NCI-H446 treated with DMSO at 0.1 percent for 48 hours (cell line): Measurements from ENCODE around the gene NCKAP5.

Experiments used
- DNase-seq: peaks from one replicate; lab custom pipeline; 2025; lab: John Stamatoyannopoulos, UW

Gene NCKAP5

DNA sequence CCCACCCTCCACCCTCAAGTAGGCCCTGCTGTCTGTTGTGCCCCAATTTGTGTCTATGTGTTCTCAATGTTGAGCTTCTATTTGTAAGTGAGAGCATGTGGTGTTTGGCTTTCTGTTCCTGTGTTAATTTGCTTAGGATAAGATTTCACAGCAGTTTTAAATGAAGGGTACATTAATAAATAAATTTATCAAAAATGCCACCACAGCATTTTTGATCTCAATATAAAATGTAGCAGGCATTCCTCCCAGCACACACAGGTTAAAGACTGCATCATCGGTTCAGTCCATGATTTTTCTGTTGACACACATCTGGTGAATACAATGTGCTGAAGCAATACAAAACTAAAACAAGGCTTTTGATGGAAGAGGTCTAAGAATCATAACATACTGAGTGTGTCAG is 486.2 kb downstream of the NCKAP5 start:
- DNase-seq: no peak

DNA sequence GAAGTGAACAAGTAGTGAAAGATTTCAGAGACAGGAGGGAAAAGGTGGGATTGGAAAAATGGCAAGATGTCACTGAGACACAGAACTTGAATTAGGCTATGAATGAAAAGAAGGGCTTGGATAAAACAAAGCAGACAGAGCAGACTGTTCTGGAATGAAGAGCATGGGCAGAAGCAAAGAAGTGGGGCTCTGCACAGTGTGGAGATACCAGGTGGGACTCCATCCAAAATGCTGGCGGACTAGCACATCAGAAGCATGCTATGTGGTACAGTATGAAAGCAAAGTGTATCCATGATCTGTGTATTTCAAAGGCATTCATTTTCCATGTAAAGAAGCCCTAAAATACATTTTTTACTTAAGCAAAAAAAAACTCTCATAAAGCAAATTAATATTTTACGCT is 487.4 kb downstream of the NCKAP5 start:
- no peak for DNase-seq

DNA sequence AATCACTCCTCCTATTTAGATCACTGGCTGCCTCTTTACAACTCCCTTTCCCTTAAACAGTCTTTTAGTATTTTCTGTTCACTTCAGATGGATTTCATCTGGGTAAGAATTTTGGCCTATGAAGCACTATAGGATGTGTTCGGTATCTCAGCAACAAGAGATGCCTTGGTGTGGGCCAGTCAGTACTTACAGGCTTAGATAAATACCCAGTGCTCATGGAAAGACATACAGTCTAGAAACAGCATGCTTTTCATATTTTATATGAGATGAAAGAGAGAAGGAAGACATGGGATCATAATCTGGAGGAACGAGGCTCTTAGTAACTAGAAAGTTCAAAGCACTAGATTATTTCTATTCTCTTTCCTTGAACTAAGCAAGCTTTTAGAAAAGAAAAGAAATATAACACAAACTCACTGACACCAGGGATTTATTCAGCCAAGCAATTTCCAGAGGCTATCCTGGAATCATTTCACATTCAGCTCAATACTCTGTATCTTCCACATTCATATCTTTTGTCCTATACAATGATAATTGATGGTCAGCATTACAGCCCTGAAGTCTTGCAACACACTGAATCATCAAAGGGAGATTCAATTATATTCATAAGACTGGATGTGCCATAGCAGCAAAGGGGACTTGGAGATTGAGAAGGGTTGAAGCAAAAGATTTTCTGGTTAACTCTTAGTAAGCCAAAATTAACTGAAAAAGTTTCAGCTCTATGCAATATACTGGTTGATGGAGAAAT is 489.4 kb downstream of the NCKAP5 start:
- no peak for DNase-seq

DNA sequence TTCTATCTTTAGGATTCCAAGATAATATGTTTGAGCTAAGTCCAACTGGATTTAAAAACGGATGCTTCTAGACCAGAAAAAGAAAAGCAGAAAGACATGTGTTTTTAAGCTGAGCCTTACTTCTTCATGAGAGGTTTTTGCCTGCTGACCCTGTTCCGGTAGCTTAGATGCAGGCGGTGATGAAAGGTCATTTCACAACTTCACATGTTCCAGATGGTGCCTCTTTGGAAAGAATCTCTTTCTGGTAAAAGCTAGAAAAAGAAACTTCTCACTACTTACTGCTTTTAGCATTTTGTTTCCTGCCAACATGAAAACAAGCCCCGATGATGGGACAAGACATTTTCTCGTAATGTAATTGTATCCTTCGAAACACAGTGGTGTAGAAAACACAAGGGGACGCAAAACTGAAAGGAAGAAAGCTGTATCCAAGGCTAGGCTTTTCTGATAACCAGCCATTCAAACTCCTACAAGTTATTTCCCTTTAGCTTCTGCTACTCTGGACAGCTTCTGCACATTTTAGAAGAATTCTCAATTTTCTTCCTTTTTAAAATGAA is 490.9 kb downstream of the NCKAP5 start:
- no peak for DNase-seq

DNA sequence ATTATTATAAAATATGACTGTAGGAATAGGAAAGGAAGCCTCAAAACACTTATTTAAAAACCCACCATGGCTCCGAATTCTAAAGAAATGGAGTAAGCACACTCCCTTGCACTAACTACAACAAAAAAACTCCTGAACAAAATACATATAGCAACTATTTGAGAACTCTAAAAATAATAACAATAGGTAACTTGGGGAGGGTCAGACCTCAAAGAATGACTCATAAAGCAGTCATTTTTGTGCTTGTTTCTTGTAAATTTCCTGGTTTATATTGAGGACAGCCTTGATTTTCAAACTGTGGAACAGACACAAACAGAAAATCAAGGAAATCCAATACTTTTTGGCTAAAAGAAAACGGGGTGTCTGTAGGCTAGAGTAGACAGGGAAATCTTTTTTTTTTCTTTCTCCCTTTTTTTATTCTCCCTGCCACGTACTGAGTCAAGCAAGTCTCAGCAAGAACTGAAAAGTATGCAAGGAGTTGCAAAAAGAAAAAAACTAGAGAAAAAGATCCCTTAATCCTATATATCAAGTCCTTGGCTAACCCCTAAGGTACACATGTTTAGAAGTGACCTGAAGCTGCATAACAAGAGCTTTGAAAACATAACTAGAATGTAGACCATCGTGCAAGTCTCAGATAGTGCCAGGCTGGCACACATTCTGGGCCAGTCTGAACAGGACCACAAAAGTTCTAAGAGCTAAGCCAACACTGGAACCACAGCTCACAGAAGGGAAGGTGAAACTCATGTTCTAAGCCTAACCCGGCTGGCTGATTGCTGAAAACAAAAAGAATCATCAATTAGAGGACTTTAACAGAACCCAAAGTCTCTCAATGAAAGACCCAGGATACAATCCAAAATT is 495.2 kb downstream of the NCKAP5 start:
- no peak for DNase-seq

DNA sequence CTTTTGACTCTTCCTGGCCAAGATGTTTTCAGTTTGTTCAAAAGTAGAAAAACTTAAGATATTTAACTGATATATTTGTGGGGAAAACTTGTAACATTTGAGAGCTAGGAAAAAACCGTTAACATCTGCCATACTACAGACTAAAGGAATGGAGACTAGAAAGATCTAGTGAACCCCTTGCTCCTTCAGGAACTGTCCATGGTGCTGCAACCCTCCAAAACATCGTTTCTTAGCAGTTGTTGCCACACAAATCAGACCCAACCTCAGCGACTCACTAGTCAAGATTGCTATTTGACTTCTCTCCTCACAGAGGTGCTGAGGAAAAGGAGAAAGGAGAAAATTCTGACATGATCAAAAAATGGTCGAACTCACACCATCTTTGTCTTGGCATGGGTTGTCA is 504.5 kb downstream of the NCKAP5 start:
- DNase-seq: no peak

DNA sequence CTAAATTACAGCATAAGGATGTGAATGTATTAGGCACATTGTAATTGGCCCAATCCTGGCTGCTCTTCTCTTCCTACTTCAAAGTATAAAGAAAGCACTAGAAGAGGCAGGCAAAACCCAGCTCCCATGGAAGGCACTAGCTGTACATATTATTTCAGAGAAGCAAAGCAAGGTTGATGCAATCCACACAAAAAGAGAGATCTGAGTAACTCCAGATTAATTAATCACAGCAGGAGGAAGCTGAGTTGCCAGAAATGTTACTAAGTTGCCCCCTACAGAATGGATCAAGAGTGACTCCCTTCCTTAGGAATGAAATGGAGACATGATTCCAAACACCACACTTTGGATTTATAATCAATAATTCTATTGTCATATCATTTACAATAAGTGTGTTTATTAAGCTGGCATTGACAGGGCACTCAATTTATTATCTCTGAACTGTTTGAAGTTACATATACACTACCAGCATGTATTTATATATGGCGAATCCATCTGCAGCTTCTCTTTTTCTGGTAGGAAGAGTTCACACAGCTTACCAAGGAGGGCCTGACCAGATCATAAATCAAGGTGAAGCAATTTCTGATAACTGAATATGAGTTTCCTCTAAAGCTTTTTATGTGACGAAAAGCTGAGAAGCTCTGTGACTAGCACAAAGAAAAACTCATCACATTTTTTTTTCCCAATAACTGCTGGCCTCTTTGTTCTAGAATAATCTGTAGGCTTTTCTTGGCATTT is 505.2 kb downstream of the NCKAP5 start:
- no peak for DNase-seq

DNA sequence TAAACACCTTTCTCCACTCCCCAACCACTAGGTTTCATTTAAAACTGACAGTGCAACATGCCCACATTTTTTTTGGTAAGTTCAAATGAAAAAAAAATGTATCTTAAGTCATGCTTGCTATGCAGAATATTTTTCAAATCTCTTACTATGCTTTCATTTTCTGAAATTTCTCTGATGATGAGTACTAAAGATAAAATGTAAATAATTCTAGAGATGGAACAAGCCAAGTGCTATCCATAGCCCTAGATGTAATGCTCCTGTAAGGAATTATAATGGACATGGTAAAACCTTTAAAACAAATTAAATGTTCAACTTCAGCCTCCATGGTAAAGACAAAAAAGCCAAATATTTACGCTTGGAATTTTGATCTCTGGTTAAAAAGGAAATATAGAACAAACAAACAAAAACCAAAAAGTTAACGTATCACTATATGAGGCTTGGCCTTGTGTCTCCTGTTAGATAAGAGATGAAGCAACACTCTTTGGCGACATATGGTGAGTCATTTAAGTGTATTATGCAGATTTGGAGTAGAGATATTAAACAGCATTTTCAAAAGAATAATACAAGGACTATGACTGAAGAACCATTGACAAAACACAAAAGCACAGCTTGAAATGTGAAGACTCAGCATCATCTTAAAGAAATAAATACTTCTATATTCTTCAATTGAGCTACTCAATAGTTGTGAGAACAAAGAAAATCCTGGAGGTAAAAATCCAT is 506.2 kb downstream of the NCKAP5 start:
- no peak for DNase-seq

DNA sequence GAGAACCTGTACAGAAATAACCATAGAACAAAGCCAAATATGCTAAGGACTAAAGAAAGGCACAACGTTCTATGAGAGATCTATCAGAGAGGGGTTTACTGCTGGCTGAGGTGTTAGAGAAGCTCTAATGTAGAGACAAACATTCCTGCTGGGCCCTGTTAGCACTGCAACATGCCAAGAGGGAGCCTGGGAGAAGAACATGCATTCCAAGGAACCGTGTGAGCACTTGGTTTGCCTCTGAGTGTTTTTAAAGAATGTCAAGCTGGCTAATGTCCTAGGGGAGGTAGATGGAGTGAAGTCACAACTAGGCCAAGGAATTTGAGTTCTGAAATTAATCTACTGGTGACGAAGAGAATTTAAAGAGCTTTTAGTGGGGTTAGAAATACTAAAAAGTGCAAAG is 514.0 kb downstream of the NCKAP5 start:
- no peak for DNase-seq

DNA sequence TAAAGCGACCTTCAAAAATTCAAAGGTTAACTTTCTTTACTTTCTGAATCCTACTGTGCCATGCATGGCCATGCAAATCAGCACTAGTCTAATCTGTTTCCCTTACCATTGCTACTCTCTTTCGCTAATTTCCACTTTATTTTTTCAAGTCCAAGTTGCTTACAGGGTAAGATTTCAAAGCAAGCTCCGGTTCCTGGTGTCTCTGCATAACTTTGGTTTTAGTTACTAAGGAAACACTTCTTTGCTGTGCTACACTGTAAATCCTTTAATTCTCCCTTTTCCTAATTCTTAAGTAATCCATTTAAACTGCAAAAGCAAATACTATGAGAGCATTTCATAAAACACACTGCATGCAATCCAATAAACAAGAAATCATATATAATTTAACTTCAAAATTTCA is 514.7 kb downstream of the NCKAP5 start:
- DNase-seq: no peak

DNA sequence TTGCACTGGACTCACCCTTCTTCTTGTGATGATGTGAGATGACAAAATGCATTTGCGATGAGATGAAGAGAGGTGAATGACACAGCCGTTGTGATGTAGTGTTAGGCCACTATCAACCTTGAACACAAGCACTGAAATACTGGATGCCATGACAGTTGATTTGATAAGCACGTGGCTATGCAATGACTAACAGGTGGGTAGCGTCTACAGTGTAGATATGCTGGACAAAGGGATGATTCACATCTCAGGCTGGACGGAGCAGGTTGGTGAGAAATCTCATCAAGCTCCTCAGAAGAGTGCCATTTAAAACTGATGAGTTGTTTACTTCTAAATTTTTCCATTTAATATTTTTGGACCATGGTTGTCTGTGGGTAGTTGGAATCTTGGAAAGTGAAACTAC is 522.5 kb downstream of the NCKAP5 start:
- no peak for DNase-seq

DNA sequence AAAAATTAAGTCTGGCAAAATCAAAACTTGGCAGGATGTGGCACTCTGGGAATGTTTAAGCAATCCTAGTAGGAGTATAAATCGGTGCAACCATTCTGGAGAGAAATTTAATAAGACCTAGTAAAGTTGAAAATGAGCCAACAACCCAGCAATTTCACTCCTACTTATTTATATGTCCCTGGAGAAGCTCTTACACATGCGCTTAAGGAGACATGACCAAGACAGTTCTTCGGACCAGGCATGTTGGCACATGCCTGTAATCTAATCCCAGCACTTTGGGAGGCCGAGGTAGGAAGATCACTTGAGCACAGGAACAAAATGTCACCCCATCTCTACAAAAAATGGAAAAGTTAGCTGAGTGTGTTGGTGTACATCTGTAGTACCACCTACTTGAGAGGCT is 523.7 kb downstream of the NCKAP5 start:
- DNase-seq: no peak

DNA sequence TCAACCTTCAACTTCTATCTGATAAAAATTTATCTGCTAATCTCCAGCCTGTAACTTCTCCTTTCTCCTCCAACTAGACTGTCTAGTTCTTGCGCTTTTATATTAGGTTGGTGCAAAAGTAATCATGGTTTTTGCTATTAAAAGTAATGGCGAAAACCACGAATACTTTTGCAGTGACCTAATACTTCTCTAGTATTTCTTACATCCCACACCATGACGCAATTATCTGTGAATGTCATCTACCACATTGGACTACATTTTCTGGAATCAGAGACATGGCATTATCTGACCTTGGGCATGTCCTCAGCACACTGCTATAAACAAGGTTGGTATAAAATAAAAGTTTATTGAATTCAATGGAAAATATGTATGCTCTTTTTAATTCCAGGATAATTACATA is 528.1 kb downstream of the NCKAP5 start:
- no peak for DNase-seq

DNA sequence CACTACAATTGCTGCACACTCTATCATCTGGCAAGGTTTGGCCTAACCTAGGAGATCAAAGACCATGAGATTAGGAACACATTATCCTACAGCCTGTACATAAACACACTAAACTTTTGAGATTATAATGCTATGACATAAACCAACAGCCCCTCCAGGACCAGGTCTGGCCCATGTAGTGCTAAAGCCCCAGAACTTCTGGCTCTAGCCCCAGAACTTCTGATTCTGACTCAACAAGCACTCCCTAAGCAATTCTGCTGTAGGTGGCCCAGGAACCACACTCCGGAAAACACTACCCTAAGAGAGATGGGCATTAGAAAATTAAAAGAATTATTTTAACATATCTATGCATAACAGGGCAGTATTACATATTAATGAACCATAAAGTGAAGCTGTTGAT is 528.7 kb downstream of the NCKAP5 start:
- DNase-seq: no peak

DNA sequence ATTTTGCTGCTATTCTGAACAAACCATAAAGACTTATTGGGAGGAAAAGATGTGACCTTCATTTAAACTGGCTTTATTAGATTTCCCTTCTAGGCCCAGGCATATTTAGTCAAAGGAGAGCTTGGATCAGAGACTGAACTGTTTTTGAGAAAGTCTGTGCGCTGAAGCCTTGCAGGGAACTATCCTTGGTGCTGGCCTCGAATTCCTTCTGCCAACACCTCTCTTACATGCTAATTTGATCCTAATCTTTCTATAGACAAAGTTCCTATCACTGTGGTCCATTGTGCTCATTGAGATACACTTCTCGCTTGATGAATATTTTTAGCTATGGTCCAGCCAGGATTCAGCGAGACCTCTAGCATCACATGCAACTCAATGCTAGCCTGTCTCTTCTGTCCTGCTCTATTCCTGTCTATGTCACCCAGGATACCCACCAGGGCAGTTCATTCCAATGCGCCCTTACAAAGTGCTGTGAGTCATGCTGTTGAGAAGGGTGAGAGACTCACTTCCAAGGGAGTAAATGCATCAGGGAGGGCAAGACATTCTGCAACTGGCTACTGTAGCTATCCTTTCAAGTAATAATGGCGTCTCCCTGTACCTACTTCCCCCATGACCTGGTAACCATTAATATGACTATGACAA is 541.6 kb downstream of the NCKAP5 start:
- DNase-seq: no peak

DNA sequence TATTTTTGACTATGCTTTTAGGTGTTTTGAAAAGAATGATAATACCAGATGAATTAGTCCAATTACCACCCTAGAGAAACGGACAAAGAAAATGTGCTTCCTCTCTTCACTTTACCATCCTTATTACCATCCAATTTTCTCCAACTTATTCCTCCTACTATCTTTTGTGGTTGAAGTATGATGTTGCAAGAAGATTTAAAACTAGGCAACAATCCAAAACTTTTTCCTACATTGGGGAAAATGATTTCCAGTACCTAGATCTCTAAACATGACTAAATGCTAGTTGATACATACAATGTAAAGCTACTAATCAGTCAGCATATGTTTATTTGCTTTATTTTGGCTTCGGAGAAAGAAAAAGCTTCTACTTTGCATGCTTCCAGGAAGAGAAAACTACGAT is 543.3 kb downstream of the NCKAP5 start:
- no peak for DNase-seq

DNA sequence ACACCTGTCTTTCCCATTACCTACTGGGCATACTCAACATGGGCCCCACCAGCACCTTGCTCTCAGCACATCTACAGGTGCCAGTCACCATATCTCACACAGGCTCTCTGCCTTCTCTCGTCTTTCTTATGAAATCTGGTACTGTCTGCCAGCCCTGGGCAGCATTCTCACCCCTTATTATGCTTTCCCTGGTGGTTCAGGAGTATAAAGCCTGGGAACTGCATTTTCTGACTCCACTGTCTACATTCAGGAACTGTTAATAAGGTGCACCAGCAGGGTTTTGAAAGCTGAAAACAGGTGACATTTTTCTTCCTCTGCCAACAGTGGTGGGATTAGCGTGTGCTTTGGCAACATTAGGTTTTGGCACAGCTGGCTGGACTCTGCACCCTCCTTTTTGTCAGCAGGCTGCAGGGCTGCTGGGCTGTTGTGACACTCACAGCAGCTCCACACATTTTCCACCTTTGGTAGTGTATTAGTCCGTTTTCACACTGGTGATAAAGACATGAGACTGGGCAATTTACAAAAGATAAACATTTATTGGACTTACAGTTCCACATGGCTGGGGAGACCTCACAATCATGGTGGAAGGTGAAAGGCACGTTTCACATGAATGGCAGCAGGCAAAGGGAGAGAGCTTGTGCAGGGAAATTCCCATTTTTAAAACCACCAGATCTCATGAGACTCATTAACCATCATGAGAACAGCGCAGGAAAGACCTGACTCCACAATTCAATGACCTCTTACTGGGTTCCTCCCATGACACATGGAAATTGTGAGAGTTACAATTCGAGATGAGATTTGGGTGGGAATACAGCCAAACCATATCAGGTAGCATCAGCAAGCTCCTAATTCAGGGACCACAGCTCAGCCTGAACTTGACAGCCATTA is 555.2 kb downstream of the NCKAP5 start:
- DNase-seq: no peak

DNA sequence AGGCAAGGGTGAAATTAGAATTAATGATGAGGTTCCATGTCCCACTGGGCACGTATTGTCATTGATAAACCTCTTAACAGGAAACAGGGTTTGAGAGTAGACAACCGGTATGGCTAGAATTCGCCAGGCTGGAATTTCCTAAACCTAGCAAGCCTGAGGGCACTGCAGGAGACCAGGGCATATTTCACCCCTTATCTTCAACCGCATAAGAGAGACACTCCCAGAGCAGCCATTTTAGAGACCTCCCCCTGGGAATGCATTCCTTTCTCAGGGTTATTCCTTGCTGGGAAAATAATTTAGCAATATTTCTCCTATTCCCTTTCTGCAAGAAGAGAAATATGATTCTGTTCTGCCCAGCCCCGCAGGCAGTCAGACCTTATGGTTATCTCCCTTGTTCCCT is 563.6 kb downstream of the NCKAP5 start:
- no peak for DNase-seq

DNA sequence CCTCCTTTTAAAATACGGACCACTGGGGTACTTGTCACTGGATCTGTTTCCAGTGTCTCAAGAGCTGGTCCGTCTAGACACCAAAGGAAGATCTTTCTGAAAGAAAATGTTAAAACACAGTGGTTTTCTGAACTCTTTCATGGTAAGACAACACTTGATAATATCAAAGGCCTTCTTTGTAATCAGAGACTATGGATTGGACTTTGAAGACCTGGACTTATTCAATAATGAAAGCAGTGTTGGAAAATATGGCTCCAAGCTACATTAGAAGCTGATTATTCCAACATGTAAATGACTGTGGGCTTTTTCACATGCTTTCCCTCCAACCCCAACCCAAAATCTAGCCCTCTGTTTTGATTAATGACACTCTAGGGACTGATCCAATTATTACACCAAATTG is 568.8 kb downstream of the NCKAP5 start:
- no peak for DNase-seq

DNA sequence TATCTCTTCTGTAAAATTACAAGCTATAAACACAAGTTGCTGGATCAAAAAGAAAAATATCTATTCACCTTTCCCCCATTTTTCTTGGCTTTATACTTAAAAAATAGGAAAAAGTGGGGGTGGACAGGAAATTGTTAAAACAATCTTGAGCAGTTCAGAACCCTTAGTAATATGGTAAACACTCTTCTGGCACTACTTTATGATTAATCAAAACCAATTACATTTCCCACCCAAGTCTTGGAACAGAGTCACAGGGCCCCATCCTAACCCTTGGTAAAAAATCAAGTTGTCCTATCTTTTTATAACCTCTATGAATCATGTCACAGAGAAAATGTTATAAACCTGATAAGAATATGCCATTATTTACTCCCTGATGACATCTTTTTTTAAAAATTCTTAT is 570.0 kb downstream of the NCKAP5 start:
- no peak for DNase-seq
